Right cardiac atrium (tissue), 5 donors: Measurements from ENCODE around the gene ARMH3. TPM values are rescaled to one million over a fixed set of nuclear protein-coding genes. Genes with fewer than 3 reads are reported as not detected.
"Not testable (repeated sequence)": the region's sequence is repeated elsewhere in the genome, so short reads cannot be mapped to it uniquely, and the experiment has no call there.

Source experiments
- ATAC-seq, 2 donors: fragments of 200-7000 bp; cut with Tn5 transposase; one replicate each; pipeline versions ENCODE4 v1.8.0 to v1.9.1; 2020; ENCODE audit warnings: moderate library complexity in 2 of 2, mild to moderate bottlenecking in 1 of 2
- DNase-seq, 3 donors: peaks; one replicate each; pipeline ENCODE4 v3.0.0-alpha.2; 2020
- H3K27ac ChIP-seq: one replicate; pipeline ENCODE4 v1.5.1; 2013; ENCODE audit warnings: mild to moderate bottlenecking, low read length, control low read depth, moderate library complexity
- H3K27me3 ChIP-seq: one replicate; pipeline ENCODE4 v1.6.1; 2013; ENCODE audit not compliant: control insufficient read depth, insufficient read depth
- H3K4me1 ChIP-seq: one replicate; pipeline ENCODE4 v1.6.1; 2013; ENCODE audit warnings: low read length; ENCODE audit not compliant: control insufficient read depth, insufficient read depth
- H3K4me3 ChIP-seq: one replicate; pipeline ENCODE4 v1.5.1; 2013; ENCODE audit warnings: low read length, control low read depth
- H3K9me3 ChIP-seq: one replicate; pipeline ENCODE4 v1.6.1; 2013; ENCODE audit warnings: low read length; ENCODE audit not compliant: control insufficient read depth
- WGBS: extraction: QIAGEN DNeasy Blood & Tissue Kit; methylation state at CpG from one replicate; pipeline ENCODE4 v1.1.7; 2013; 5-methylcytosine and 5-hydroxymethylcytosine counted together
- intact Hi-C, 4 donors: fragments of 100-400 bp; cut with DNase I; formaldehyde crosslinking; loops; one replicate each; pipeline versions ENCODE4 v1.11.0 to v1.14.0; 2022 to 2023
- polyA plus RNA-seq: library from polyadenylated mRNA; stranded (reverse); fragments of 200-250 nt; gene quantifications from one replicate; pipeline ENCODE4 v1.2.3, GENCODE V29; 2013
- total RNA-seq, 4 donors: library from RNA; stranded (reverse); fragmentation: NEBNext Ultra II Directional; extraction: Animal tissue kit (Norgen Biotek cat#: 25700); gene quantifications; one replicate each; pipeline ENCODE4 v1.2.1, GENCODE V29; 2021
- donor health status: healthy with polysubstance abuse.
- donor health status: DM: no; HTN: yes; CAD: no.
- donor health status: DM: no; HTN: no; CAD: no.
- donor health status: DM: no; HTN: yes; CAD: no; lungs with severe emphysema.
- donor health status: DM: yes; HTN: yes; CAD: no.

ARMH3 gene
- total and polyA plus RNA-seq, 5 donors, result 38.1 to 87.3 (median 48.0) TPM

DNA sequence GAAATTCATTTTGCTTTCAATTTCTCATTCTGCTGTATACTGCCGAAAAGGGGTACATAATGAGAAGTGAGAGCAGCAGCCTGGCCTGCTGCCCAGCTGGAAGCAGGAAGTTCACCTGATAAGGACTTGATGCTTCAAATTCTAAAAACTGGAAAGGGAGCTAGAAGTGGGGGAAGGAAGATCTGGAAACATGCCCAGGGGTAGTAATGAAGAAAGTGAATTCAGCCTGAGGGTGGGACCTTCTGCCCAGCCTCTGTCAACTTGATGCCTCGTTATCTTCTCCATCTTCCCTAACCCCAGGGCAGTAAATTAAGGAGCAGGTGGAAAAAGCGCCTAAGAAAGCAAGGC, 69.4 kb downstream of the ARMH3 start:
- Histone ChIP-seq H3K27me3 (no peaks in the 10 kb centered on the region), H3K4me1 (peaks cover 2% of the 10 kb centered on the region), H3K4me3 (no peak overlapping the region), H3K9me3 (no peaks in the 10 kb centered on the region), H3K27ac (no peak overlapping the region)
- intact Hi-C loops, result no loop called here
- DNase-seq (peak; percentile 58 to 89 (median 84)), ATAC-seq (peak; percentile 82 to 87)
- 32% methylated on average over 3 of the region's 3 CpGs for WGBS

DNA sequence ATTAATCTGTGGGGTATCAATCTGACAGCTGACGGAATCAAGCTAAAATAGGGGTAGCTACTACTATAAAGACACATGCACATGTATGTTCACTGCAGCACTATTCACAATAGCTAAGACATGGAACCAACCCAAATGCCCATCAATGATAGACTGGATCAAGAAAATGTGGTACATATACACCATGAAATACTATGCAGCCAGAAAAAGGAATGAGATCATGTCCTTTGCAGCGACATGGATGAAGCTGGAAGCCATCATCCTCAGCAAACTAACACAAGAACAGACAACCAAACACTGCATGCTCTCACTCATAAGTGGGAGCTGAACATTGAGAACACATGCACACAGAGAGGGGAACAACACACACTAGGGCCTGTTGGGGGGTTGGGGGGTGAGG, 75.3 kb downstream of the ARMH3 start:
- intact Hi-C loops, H3K4me1 ChIP-seq, H3K4me3 ChIP-seq, DNase-seq, ATAC-seq, H3K9me3 ChIP-seq, H3K27ac ChIP-seq, H3K27me3 ChIP-seq: not testable (repeated sequence)
- WGBS, result 100% methylated on average over 2 of the region's 2 CpGs

DNA sequence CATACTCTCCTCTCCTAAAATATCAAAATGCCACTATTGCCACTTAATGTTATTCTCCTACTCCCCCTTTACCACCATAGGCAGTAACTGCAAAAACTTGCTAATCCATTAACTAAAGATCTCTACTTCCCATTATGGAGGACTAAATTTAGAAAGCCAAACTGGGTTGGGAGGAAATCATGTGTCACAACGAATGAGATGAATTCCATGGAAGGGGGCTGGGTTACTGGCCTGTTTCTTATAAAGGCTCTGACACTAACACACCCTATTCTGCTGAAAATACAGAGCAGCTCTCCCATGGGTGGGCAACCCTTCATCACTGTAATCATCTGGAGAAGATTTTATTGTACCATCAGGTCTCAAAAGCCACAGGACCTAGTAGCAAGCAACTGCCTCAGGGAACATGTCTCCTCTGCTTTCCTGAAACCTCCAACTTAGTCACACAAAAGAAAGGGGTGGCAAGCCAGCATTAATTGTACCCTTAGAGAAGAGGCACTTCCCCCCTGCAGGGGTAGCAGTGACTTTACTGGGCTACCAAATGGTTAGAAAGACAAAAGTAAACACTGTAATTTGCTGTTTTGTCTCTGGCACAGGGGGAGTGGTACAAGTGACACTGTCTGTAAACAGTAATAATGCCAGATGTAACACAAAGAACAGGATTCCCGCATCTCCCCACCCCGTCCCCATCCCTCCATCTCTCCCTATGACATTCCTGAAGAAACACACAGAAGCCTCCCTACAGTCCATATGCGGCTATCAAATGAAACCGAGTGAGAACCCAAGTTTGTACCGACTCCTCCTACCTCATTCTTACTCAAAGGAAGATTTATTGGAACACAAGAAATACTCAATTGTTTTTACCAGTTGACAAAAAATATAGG, 81.6 kb downstream of the ARMH3 start:
- no peaks in the 10 kb centered on the region for H3K27me3 ChIP-seq
- no peak for DNase-seq
- 70% methylated on average over 6 of the region's 6 CpGs for WGBS
- H3K4me3 ChIP-seq, result no peak overlapping the region
- intact Hi-C loops, result no loop called here
- ATAC-seq, result peak; percentile 14 to 70
- H3K9me3 ChIP-seq, result no peaks in the 10 kb centered on the region
- peaks cover 6% of the 10 kb centered on the region for H3K4me1 ChIP-seq
- H3K27ac ChIP-seq, result peak overlapping the region; percentile 60

DNA sequence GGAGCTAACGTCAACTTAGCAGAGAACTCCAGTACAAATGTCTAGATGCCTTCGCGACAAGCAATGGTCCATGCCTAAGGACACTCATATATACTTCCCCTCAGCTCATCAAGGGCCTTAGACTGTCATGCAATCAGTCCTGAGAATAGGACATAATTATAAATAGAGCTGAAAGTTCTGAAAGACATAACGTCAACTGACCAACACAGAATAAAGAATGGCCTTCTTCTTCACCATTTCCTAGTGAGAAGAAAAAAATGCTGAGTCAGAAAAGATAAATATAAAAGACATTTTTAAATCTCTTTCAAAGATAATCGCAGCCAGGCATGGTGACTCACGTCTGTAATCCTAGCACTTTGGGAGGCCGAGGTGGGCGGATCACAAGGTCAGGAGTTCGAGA, 83.2 kb downstream of the ARMH3 start:
- Histone ChIP-seq H3K27ac (peak overlapping the region; percentile 23), H3K4me1 (peaks cover 7% of the 10 kb centered on the region)

DNA sequence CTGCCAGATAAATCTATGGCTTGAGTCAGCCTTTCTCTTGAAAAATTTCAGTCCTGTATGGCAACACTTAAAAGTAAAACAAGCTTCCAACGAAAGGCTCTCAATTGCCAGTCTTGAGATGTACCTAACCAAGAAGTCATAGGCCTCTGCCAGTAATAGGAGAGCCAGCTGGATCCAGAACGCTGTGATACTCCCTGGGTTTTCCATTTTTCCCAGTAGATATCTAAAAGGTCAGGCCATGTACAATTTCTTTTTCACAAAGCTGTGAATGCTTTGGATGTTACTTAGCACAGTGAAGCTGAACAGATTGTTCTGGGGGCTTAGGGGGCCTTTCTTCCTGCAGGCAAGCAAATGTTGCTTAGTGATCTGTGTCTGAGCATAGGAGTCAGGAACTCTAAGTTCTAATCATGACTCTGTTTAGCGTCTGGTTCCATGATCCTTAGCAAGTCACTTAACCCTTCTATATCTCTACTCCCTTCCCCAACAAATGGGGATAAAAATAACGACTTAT, 86.5 kb downstream of the ARMH3 start:
- no peak overlapping the region for H3K4me3 ChIP-seq
- H3K9me3 ChIP-seq, result no peaks in the 10 kb centered on the region
- peaks cover 7% of the 10 kb centered on the region for H3K4me1 ChIP-seq
- no peaks in the 10 kb centered on the region for H3K27me3 ChIP-seq
- WGBS, result 27% methylated on average over 4 of the region's 4 CpGs
- intact Hi-C loops, result no loop called here
- DNase-seq (no peak), ATAC-seq (no peak)
- peak overlapping the region; percentile 47 for H3K27ac ChIP-seq

More for the DNA sequence above, 83.2 kb downstream of the ARMH3 start:
- ATAC-seq, result no peak
- DNase-seq, result no peak
- 72% methylated on average over 9 of the region's 9 CpGs for WGBS
- H3K27me3 ChIP-seq, result no peaks in the 10 kb centered on the region
- no peaks in the 10 kb centered on the region for H3K9me3 ChIP-seq
- intact Hi-C loops, result no loop called here
- no peak overlapping the region for H3K4me3 ChIP-seq

DNA sequence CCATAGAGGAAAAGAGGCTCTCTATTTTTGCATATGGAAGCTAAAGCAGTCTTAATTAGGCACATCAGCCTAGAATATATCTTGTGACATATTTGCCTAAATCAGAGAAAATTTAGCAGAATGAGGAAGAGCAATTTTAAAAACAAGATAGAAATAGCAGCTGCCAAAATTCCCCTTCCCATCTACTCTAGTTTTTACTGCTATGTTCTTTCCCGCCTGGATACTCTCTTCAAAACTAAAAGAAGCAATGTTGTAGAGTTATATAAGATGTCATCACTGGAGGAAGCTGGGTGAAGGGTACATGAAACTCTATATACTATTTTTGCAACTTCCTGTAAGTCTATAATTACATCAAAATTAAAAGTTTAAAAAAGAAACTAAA, 87.0 kb downstream of the ARMH3 start:
- H3K27me3 ChIP-seq, result no peaks in the 10 kb centered on the region
- intact Hi-C loops, result no loop called here
- ATAC-seq (no peak), DNase-seq (no peak)
- H3K27ac ChIP-seq, result no peak overlapping the region
- 61% methylated on average over 1 of the region's 1 CpG for WGBS
- peaks cover 4% of the 10 kb centered on the region for H3K4me1 ChIP-seq
- H3K4me3 ChIP-seq, result no peak overlapping the region
- H3K9me3 ChIP-seq, result no peaks in the 10 kb centered on the region

DNA sequence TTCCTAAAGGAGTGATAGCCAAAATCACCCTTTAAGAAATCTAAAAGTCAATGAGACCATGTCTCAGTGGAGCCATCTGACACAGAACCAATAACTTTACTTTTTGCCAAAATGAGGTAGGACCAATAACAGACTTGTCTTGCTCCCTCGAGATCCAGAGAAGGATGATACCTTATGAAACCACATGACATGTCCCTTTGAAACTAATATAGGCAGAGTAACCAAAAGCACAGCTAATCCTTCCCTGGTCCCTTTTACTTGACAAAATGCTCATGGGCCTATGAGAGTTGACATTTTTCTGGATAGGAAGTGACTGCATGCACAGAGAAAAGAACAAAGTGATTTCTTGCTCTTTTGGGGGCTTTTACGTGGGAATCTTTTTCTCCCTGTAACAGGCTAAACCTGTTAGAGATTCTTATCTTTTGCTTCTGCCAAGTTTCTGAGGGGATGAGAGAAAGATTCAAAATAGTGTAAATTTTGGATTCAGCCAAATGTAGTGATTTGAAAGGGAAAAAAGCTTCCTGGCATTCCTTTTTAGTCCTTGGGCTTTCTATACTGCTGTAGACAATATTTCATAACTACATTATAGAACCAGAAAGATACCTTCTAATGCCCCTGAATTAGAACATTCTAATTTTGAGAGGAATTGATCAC, 87.6 kb downstream of the ARMH3 start:
- DNase-seq (no peak), ATAC-seq (no peak)
- intact Hi-C loops, result no loop called here
- WGBS, result 83% methylated on average over 2 of the region's 2 CpGs
- H3K27me3 ChIP-seq, result no peaks in the 10 kb centered on the region
- H3K4me3 ChIP-seq, result no peak overlapping the region
- H3K4me1 ChIP-seq, result peaks cover 4% of the 10 kb centered on the region
- H3K27ac ChIP-seq, result peak overlapping the region; percentile 64
- no peaks in the 10 kb centered on the region for H3K9me3 ChIP-seq

DNA sequence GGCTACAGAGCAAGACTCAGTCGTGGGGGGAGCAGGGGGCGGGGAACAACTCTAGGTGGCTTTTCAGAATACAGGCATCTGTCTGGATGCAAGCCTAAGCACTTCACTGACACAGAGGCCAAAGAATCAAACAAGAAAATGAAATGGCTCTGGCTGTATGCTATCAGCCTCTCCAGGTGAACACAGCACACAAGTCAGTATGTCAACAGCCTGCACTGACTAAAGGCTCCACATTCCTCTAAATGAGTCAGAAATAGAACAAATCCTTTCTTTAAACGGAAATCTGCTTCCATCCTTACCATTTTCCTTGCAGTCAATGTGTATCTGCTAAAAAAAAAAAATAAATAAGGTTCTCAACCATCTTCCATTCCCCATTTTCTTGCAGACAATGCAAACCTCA, 88.3 kb downstream of the ARMH3 start:
- 80% methylated on average over 3 of the region's 3 CpGs for WGBS
- Histone ChIP-seq H3K4me1 (peaks cover 4% of the 10 kb centered on the region), H3K27me3 (no peaks in the 10 kb centered on the region), H3K4me3 (no peak overlapping the region), H3K27ac (peak overlapping the region; percentile 39), H3K9me3 (no peaks in the 10 kb centered on the region)
- no peak for ATAC-seq
- intact Hi-C loops, result no loop called here
- no peak for DNase-seq

DNA sequence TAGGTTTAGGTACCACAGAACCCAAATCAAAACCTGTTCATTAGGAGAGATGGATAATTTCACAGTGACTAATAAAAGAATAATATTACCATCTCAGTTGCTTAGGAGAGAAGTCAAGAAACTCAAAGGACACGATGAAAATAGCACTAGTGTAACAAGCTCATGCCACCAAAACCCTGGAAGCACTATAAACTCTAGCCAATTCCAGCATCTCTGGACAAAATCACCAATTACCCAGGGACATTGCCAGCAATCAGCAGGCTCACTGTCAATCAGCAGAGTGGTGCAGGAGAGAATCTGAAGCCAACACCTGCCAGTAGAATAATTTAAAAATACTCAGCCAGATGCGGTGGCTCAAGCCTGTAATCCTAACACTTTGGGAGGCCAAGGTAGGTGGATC, 88.9 kb downstream of the ARMH3 start:
- peak overlapping the region; percentile 39 for H3K27ac ChIP-seq
- intact Hi-C loops, result no loop called here
- ATAC-seq, result peak; percentile 55 to 74
- H3K4me1 ChIP-seq, result peaks cover 4% of the 10 kb centered on the region
- no peaks in the 10 kb centered on the region for H3K9me3 ChIP-seq
- DNase-seq, result no peak
- H3K27me3 ChIP-seq, result no peaks in the 10 kb centered on the region
- WGBS, result 68% methylated on average over 2 of the region's 2 CpGs
- no peak overlapping the region for H3K4me3 ChIP-seq

DNA sequence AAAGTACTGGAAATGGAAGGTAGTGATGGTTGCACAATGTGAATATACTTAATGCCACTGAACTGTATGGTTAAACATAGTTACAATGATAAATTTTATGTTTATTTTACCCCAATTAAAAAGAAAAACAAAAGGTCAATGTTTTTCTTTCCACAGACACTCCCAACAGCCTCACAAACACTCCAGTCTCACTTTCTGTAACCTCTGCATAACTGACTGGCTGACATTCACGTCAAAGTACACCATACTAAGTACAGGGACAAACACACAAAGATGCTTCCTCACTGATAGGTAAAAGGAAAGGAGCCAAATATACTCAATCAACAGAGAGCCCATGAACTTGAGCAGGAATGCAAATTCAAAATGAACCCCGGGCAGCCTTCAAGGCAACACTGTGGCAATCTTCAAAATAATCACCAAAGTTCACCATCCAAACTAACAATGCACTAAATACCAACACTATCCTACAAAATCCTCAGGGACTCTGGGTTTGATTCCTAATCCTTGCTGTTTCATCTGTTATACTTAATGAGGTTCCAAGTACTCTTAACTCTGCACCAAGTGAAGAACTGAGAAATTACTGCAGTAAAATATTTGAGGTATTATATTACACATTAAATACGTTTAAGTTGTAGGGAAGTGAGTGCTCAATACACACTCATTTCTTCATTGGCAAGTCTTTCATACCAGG, 90.8 kb downstream of the ARMH3 start:
- Histone ChIP-seq H3K4me1 (peaks cover 8% of the 10 kb centered on the region), H3K4me3 (no peak overlapping the region), H3K27ac (peak overlapping the region; percentile 65), H3K9me3 (no peaks in the 10 kb centered on the region), H3K27me3 (no peaks in the 10 kb centered on the region)
- no peak for DNase-seq
- peak; percentile 34 to 58 for ATAC-seq
- WGBS, result 25% methylated on average over 3 of the region's 3 CpGs
- intact Hi-C loops, result no loop called here
